PFSK-1 (cell line): ENCODE results near the gene NFATC3.

Experiments
- FOXP2 ChIP-seq: optimal IDR thresholded peaks from 2 replicates; pipeline ENCODE3; 2011; ENCODE audit warnings: borderline replicate concordance, control low read depth, inconsistent platforms; ENCODE audit not compliant: insufficient read depth; ENCODE audit errors: extremely low read length, extremely low read depth
- POLR2AphosphoS5 ChIP-seq: IDR thresholded peaks from 2 replicates; pipeline ENCODE4 v1.6.1; 2012; ENCODE audit warnings: low read depth, mild to moderate bottlenecking, control low read depth, low read length, moderate library complexity
- REST ChIP-seq, 2 experiments: IDR thresholded peaks; 2 replicates each; pipeline versions ENCODE4 v1.6.1 to v1.8.0; 2011 to 2012; ENCODE audit warnings: low read depth in 2 of 2, low read length in 2 of 2, control low read depth in 1 of 2, inconsistent platforms in 1 of 2, mild to moderate bottlenecking in 1 of 2, moderate library complexity in 1 of 2; ENCODE audit not compliant: insufficient read depth in 1 of 2
- SIN3A ChIP-seq: IDR thresholded peaks from 2 replicates; pipeline ENCODE4 v1.6.1; 2012; ENCODE audit warnings: mild to moderate bottlenecking, low read length, moderate library complexity, borderline replicate concordance; ENCODE audit not compliant: insufficient read depth
- TAF1 ChIP-seq: IDR thresholded peaks from 2 replicates; pipeline ENCODE4 v1.6.1; 2012; ENCODE audit warnings: low read length, control low read depth, borderline replicate concordance; ENCODE audit not compliant: insufficient read depth

The NFATC3 gene

GRCh38 chr16:68117884-68118283, 32.7 kb downstream of the NFATC3 start:
- TF ChIP-seq SIN3A (no peak), TAF1 (no peak), REST (IDR thresholded peaks at IDR 0.05; ENCODE audit: insufficient read depth in 1 of 2, low read depth in 2 of 2, low read length in 2 of 2) (no peak), FOXP2 (no peak), POLR2AphosphoS5 (no peak)

GRCh38 chr16:68126395-68126794, 41.2 kb downstream of the NFATC3 start:
- no peak for TF ChIP-seq POLR2AphosphoS5

- TF ChIP-seq SIN3A (no peak), REST (IDR thresholded peaks at IDR 0.05; ENCODE audit: insufficient read depth in 1 of 2, low read depth in 2 of 2, low read length in 2 of 2) (no peak), TAF1 (no peak), FOXP2 (no peak), POLR2AphosphoS5 (no peak)
Measured at GRCh38 chr16:68128577-68129305, 43.6 kb downstream of the NFATC3 start.

- no peak for TF ChIP-seq FOXP2
- TF ChIP-seq TAF1: no peak
- TF ChIP-seq REST (IDR thresholded peaks at IDR 0.05; ENCODE audit: insufficient read depth in 1 of 2, low read depth in 2 of 2, low read length in 2 of 2): no peak
- no peak for TF ChIP-seq SIN3A
Measured at GRCh38 chr16:68130520-68130919, 45.4 kb downstream of the NFATC3 start.

GRCh38 chr16:68131813-68132706, 46.9 kb downstream of the NFATC3 start:
- TF ChIP-seq SIN3A (no peak), FOXP2 (no peak), REST (IDR thresholded peaks at IDR 0.05; ENCODE audit: insufficient read depth in 1 of 2, low read depth in 2 of 2, low read length in 2 of 2) (no peak), TAF1 (no peak), POLR2AphosphoS5 (no peak)
